Activated CD4-positive, alpha-beta T cell treated with anti-CD3 and anti-CD28 coated beads, Interleukin-2, amount 10 ng/mL, durations not matched to agents 7 days and 5 days (primary cell): ENCODE data around the gene CTPS2. TPM values are rescaled to one million over a fixed set of nuclear protein-coding genes. Genes with fewer than 3 reads are reported as not detected.
"Not testable (repeated sequence)": the region's sequence is repeated elsewhere in the genome, so short reads cannot be mapped to it uniquely, and the experiment has no call there.

Source experiments
- CTCF ChIA-PET: fragments of 350-600 bp; sonication (Branson Sonifier 250); formaldehyde crosslinking; loops from one replicate; lab custom pipeline; 2021; ENCODE audit warnings: antibody characterized with exemption; lab: Charles Lee
- POLR2A ChIA-PET: fragments of 350-600 bp; sonication (Branson Sonifier 250); formaldehyde crosslinking; loops from one replicate; lab custom pipeline; 2021; ENCODE audit warnings: antibody characterized with exemption; lab: Charles Lee
- DNase-seq: peaks from one replicate; pipeline ENCODE4 v3.0.0-alpha.2; 2020
- H3K27ac Mint-ChIP-seq: one replicate; pipeline ENCODE4 v1.8.0; 2021; ENCODE audit warnings: mild to moderate bottlenecking, moderate library complexity, mixed read lengths
- H3K27me3 Mint-ChIP-seq: one replicate; pipeline ENCODE4 v1.8.0; 2021; ENCODE audit warnings: mixed read lengths
- H3K36me3 Mint-ChIP-seq: one replicate; pipeline ENCODE4 v1.8.0; 2021; ENCODE audit warnings: low read depth, mixed read lengths
- H3K4me1 Mint-ChIP-seq: one replicate; pipeline ENCODE4 v1.8.0; 2021; ENCODE audit warnings: mixed read lengths
- H3K4me3 Mint-ChIP-seq: one replicate; pipeline ENCODE4 v1.8.0; 2021; ENCODE audit warnings: mild to moderate bottlenecking, moderate library complexity, mixed read lengths
- H3K9me3 Mint-ChIP-seq: one replicate; pipeline ENCODE4 v1.8.0; 2021; ENCODE audit warnings: mixed read lengths
- total RNA-seq, 2 experiments: library from RNA; stranded (reverse); gene quantifications; one replicate each; pipeline ENCODE4 v1.2.3, GENCODE V29; 2021

Gene CTPS2
- total RNA-seq, 2 experiments from 2014 or later = 4.0 to 4.1 TPM

GRCh38 chrX:16610654-16611053 is 101.8 kb downstream of the CTPS2 start:
- H3K9me3 Mint-ChIP-seq, POLR2A ChIA-PET, H3K27ac Mint-ChIP-seq, H3K27me3 Mint-ChIP-seq, H3K36me3 Mint-ChIP-seq, H3K4me1 Mint-ChIP-seq, H3K4me3 Mint-ChIP-seq, DNase-seq: not testable (repeated sequence)
- CTCF ChIA-PET = interaction anchor here (1.2 kb wide), 1 partner anchor 53 kb away, joined by 4 read pairs; no protein-coding TSS in a partner anchor

GRCh38 chrX:16610121-16610621 is 102.3 kb downstream of the CTPS2 start:
- H3K27me3 Mint-ChIP-seq = no peaks in the 10 kb centered on the region
- H3K36me3 Mint-ChIP-seq = peaks cover 2% of the 10 kb centered on the region
- H3K27ac Mint-ChIP-seq = no peak overlapping the region
- peaks cover 8% of the 10 kb centered on the region for H3K4me1 Mint-ChIP-seq
- ChIA-PET POLR2A (no interaction called here), CTCF (no interaction called here)
- DNase-seq = no peak
- H3K4me3 Mint-ChIP-seq = no peak overlapping the region
- H3K9me3 Mint-ChIP-seq = no peaks in the 10 kb centered on the region

DNA sequence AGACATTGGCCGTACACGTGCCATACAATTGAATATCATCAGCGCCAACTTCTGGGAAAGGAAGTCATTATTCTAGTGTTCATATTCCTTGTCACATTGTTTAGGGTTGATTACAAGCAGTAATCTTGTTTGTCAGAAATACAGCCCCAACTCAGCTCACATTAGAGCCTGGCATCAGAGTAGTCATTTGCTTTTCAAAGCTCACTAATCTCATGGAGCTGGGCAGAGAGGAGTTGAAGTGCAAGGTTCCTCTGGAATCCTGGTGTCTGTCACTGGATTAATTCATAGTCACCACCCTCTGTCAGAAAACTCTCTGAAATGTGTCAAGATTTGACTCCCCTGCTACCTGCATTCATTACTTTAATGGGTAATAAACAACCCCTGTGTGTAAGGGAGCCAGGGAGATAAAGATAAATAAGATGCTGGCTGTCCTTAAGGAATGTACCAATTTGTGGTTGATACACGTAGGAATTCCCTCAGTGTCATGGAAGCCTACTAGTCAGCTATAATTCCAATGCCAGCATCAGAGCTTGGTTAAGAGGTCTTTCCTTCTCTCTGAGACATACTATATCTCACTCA is 106.2 kb downstream of the CTPS2 start:
- CTCF ChIA-PET = interaction anchor here (0.7 kb wide), 1 partner anchor 1158 kb away, joined by 3 read pairs; no protein-coding TSS in a partner anchor
- H3K9me3 Mint-ChIP-seq = no peaks in the 10 kb centered on the region

DNA sequence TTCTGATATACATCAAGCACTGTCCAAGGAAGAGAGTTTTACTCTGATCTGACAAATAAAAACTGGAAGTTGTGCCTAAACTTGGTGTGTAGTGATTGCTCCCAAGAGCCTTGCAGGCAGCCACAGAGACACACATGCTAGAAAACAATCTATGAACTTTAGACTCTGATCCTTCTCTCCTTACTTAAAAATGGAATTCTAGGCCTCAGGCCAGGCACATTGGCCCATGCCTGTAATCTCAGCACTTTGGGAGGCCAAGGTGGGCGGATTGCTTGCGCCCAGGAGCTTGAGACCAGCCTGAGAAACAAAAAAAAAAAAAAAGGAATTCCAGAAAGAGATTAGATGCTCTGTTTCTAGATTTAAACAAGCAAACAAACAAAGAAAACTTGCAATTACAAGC is 108.1 kb downstream of the CTPS2 start:
- H3K27ac Mint-ChIP-seq = peak overlapping the region; percentile 92

More for the DNA sequence above, 106.2 kb downstream of the CTPS2 start:
- peaks cover 23% of the 10 kb centered on the region for H3K4me1 Mint-ChIP-seq
- H3K4me3 Mint-ChIP-seq = no peak overlapping the region
- H3K27ac Mint-ChIP-seq = no peak overlapping the region
- POLR2A ChIA-PET = no interaction called here
- peaks cover 2% of the 10 kb centered on the region for H3K36me3 Mint-ChIP-seq
- H3K27me3 Mint-ChIP-seq = no peaks in the 10 kb centered on the region
- DNase-seq = no peak

DNA sequence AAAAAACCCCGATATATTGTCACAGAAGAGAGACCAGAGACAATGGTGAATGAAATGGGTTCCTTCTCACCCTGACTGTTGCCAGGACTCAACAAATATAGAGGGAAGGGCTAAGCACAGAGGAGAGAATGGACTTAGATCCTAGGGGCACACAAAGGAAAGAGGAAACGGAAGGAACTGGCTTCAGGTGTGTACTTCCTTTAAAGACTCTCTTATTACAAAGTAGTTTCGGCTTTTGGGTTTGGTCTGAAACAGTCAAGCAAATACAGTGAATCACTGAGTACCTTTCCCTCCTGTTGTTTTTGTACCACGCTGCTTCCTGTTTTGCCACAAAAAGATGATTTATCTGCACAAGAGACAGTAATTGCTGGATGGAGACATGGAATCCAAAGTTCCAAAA is 108.6 kb downstream of the CTPS2 start:
- Mint-ChIP-seq H3K27me3 (no peaks in the 10 kb centered on the region), H3K4me1 (peaks cover 23% of the 10 kb centered on the region), H3K27ac (peak overlapping the region; percentile 92), H3K36me3 (peaks cover 5% of the 10 kb centered on the region), H3K9me3 (no peaks in the 10 kb centered on the region), H3K4me3 (peak overlapping the region; percentile 28)
- ChIA-PET POLR2A (no interaction called here), CTCF (no interaction called here)
- no peak for DNase-seq

More for the DNA sequence above, 108.1 kb downstream of the CTPS2 start:
- ChIA-PET POLR2A (no interaction called here), CTCF (no interaction called here)
- Mint-ChIP-seq H3K27me3 (no peaks in the 10 kb centered on the region), H3K36me3 (peaks cover 2% of the 10 kb centered on the region), H3K4me1 (peaks cover 23% of the 10 kb centered on the region), H3K4me3 (peak overlapping the region; percentile 28), H3K9me3 (no peaks in the 10 kb centered on the region)
- no peak for DNase-seq

DNA sequence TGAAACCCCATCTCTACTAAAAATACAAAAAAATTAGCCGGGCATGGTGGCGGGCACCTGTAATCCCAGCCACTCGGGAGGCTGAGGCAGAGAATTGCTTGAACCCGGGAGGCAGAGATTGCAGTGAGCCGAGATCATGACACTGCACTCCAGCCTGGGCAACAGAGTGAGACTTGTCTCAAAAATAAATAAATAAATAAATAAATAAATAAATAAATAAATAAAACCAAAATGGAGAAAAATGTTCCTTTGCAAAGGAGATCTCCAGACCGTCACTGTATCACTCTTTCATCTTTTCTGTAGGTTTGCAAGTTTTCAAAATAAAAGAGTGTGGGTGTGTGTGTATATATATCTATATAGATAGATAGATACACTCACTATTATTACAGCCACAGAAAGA is 109.2 kb downstream of the CTPS2 start:
- CTCF ChIA-PET, DNase-seq, POLR2A ChIA-PET, H3K9me3 Mint-ChIP-seq, H3K27me3 Mint-ChIP-seq, H3K4me3 Mint-ChIP-seq, H3K36me3 Mint-ChIP-seq: not testable (repeated sequence)
- Mint-ChIP-seq H3K4me1 (peaks cover 23% of the 10 kb centered on the region), H3K27ac (peak overlapping the region; percentile 92)

DNA sequence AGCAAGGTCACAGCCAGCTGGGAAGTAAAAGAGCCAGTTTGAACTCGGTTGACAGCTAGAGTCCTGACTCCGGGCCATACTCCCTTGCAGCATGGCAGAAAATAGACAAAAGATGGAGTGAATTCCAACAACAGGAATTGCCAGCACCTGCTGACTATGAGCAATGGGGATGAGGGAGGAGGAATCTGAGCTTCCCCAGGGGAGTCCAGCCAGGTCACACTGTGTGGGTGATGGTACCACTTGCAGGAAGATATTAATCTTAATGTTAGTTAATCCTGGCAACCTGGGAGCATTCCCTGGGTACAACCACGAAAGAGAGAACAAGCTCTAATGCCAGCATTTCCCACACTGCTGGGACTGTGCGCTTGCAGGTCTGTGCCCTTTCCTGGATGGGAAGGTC is 110.6 kb downstream of the CTPS2 start:
- H3K9me3 Mint-ChIP-seq = no peaks in the 10 kb centered on the region
- H3K36me3 Mint-ChIP-seq = peaks cover 3% of the 10 kb centered on the region
- H3K27me3 Mint-ChIP-seq = no peaks in the 10 kb centered on the region
- peaks cover 19% of the 10 kb centered on the region for H3K4me1 Mint-ChIP-seq
- ChIA-PET CTCF (no interaction called here), POLR2A (no interaction called here)
- DNase-seq = no peak
- H3K27ac Mint-ChIP-seq = no peak overlapping the region
- H3K4me3 Mint-ChIP-seq = no peak overlapping the region

DNA sequence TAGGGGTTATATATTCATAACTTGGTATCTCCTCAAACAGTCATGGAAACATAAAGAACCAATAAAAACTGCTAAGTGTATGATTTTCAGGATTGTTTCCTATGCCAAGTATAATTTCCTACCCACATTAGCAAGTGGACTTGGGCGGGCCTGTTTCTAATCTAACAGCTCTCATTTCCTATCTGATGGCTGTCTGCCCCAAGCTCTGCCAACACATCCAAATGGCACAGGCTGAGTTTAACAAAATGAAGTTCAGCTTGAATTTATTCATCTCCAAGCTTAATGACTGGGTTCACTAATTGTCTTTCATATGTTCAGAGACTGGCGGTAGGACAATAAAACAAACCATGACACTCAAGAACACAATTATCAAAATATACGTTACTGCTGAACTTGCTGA is 118.0 kb downstream of the CTPS2 start:
- DNase-seq = no peak
- H3K36me3 Mint-ChIP-seq = peaks cover 8% of the 10 kb centered on the region
- ChIA-PET CTCF (no interaction called here), POLR2A (no interaction called here)
- no peak overlapping the region for H3K27ac Mint-ChIP-seq
- peaks cover 10% of the 10 kb centered on the region for H3K9me3 Mint-ChIP-seq
- H3K27me3 Mint-ChIP-seq = no peaks in the 10 kb centered on the region
- H3K4me1 Mint-ChIP-seq = peaks cover 7% of the 10 kb centered on the region
- H3K4me3 Mint-ChIP-seq = no peak overlapping the region

GRCh38 chrX:16593801-16594200 is 118.7 kb downstream of the CTPS2 start:
- H3K4me3 Mint-ChIP-seq = no peak overlapping the region
- H3K9me3 Mint-ChIP-seq = peaks cover 10% of the 10 kb centered on the region
- peak overlapping the region; percentile 25 for H3K27ac Mint-ChIP-seq
- CTCF ChIA-PET = no interaction called here
- peaks cover 6% of the 10 kb centered on the region for H3K36me3 Mint-ChIP-seq
- peaks cover 12% of the 10 kb centered on the region for H3K4me1 Mint-ChIP-seq
- H3K27me3 Mint-ChIP-seq = no peaks in the 10 kb centered on the region
- no peak for DNase-seq
- POLR2A ChIA-PET = no interaction called here

DNA sequence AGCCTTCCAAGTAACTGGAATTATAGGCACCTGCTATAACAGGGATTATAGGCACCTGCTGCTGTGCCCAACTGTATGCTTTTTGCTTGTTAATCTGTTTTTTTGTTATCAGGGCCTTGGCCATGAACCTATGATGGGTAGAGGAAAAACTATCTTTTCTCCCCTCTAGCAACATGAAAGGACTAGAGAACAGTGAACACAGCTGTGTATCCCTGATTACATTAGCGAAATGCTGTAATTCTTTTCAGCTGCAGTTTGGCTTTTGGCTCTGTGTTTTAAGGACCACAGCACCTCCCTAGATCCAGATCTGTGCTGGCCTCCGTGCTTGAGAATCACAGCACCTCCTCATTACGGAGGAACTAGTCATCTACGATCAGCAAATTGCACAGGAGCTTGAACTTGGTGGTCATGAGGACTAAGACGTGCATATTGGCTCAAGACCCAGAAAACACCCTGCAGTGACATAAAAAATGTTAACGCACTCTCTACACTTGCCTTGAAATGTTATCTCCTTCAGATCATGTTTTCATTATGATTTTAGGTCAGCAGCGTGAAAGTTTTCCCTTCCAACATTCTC is 120.2 kb downstream of the CTPS2 start:
- no peaks in the 10 kb centered on the region for H3K27me3 Mint-ChIP-seq
- H3K4me1 Mint-ChIP-seq = peaks cover 14% of the 10 kb centered on the region
- no peak overlapping the region for H3K4me3 Mint-ChIP-seq
- peaks cover 6% of the 10 kb centered on the region for H3K36me3 Mint-ChIP-seq
- H3K9me3 Mint-ChIP-seq = peaks cover 10% of the 10 kb centered on the region
- no peak overlapping the region for H3K27ac Mint-ChIP-seq
- POLR2A ChIA-PET = no interaction called here
- CTCF ChIA-PET = no interaction called here
- DNase-seq = no peak

DNA sequence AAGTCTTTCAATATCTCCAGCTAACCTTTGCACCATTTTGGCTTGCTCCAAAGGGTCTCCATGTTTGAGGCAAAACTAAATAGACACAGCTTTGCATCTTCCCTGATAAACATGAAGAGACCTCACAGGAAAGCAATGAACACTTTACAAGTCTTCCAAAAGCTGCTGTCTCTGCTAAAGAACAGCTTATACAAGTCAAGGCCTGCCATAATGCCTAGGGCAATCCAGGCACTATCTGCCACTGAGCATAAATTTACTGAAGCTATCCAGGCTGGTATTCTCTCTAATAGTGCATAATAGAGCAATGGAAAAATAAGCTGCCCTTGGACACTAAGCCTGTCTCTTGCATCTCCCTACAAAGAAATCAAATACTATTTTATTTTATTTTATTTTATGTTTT is 122.6 kb downstream of the CTPS2 start:
- Mint-ChIP-seq H3K36me3 (peaks cover 6% of the 10 kb centered on the region), H3K27ac (no peak overlapping the region), H3K4me3 (no peak overlapping the region), H3K27me3 (no peaks in the 10 kb centered on the region), H3K9me3 (peaks cover 10% of the 10 kb centered on the region), H3K4me1 (peaks cover 14% of the 10 kb centered on the region)
- POLR2A ChIA-PET = no interaction called here
- CTCF ChIA-PET = no interaction called here
- DNase-seq = no peak

DNA sequence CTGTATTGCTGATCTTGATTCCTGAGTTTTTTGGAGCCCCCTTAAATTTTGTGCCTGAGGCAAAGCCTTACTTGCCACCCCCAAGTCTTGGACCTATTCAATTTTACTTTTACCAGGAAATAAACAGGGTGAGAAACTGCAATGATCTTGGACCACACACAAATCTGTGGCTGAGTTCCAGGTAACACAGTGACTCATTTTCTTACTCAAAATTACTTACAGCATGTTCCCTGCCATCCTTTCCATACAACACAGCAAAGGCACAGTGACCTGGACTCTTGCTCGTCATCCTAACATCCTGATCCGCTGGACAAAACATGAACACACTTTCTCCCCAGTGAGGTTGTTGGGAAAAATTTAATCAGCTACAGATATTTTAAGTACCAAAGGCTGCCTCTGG is 123.3 kb downstream of the CTPS2 start:
- POLR2A ChIA-PET = no interaction called here
- Mint-ChIP-seq H3K27me3 (no peaks in the 10 kb centered on the region), H3K4me3 (no peak overlapping the region), H3K36me3 (peaks cover 6% of the 10 kb centered on the region), H3K27ac (no peak overlapping the region), H3K9me3 (peaks cover 10% of the 10 kb centered on the region), H3K4me1 (peaks cover 14% of the 10 kb centered on the region)
- DNase-seq = no peak
- CTCF ChIA-PET = no interaction called here

DNA sequence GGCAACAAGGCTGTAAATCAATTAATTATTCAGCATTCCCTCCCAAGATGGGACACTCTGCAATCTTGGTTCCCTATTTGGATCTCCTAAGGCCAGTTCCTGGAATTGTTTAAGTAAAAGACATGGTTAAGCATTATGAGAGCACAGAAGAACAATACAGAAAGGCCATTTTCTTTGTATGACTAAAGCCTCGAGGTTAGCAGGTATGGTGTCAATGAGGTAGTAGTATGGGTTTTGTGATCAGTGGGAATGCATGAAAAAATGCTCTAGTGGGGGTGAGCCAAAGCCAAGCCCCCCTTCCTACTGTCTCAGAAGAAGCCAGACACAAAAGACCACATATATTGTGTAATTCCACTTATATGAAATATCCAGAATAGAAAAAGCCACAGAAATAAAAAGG is 124.2 kb downstream of the CTPS2 start:
- no peaks in the 10 kb centered on the region for H3K27me3 Mint-ChIP-seq
- no peak overlapping the region for H3K4me3 Mint-ChIP-seq
- H3K36me3 Mint-ChIP-seq = peaks cover 6% of the 10 kb centered on the region
- no peak overlapping the region for H3K27ac Mint-ChIP-seq
- ChIA-PET POLR2A (no interaction called here), CTCF (no interaction called here)
- peaks cover 11% of the 10 kb centered on the region for H3K9me3 Mint-ChIP-seq
- no peak for DNase-seq
- H3K4me1 Mint-ChIP-seq = peaks cover 8% of the 10 kb centered on the region
